Medulla oblongata (tissue), 1 donor: Measurements from ENCODE around the gene CHRM4.

Experiments
- DNase-seq: peaks from one replicate; pipeline ENCODE4 v3.0.0-alpha.2; 2015; ENCODE audit errors: extremely low spot score

The CHRM4 gene

GRCh38 chr11:46402957-46403902, 11.7 kb upstream of the CHRM4 start:
- no peak for DNase-seq

- DNase-seq: no peak
Measured at GRCh38 chr11:46397526-46397925, 6.0 kb upstream of the CHRM4 start.

GRCh38 chr11:46393759-46394158, 2.2 kb upstream of the CHRM4 start:
- no peak for DNase-seq

GRCh38 chr11:46393231-46393616, 1.6 kb upstream of the CHRM4 start:
- no peak for DNase-seq

- DNase-seq: peak; percentile 77
Measured at GRCh38 chr11:46392421-46393230, 1.1 kb upstream of the CHRM4 start.

GRCh38 chr11:46391186-46391577, 394 bp downstream of the CHRM4 start:
- no peak for DNase-seq

GRCh38 chr11:46390331-46391171, 1.0 kb downstream of the CHRM4 start:
- DNase-seq: no peak

GRCh38 chr11:46389450-46390330, 1.9 kb downstream of the CHRM4 start:
- DNase-seq: peak; percentile 49

- DNase-seq: no peak
Measured at GRCh38 chr11:46388619-46389449, 2.7 kb downstream of the CHRM4 start.

- DNase-seq: no peak
Measured at GRCh38 chr11:46387919-46388618, 3.5 kb downstream of the CHRM4 start.

GRCh38 chr11:46387456-46387855, 4.1 kb downstream of the CHRM4 start:
- DNase-seq: no peak

- DNase-seq: no peak
Measured at GRCh38 chr11:46386674-46387073, 4.9 kb downstream of the CHRM4 start.

- no peak for DNase-seq
Measured at GRCh38 chr11:46386005-46386578, 5.5 kb downstream of the CHRM4 start.

GRCh38 chr11:46385169-46386004, 6.2 kb downstream of the CHRM4 start:
- DNase-seq: no peak

GRCh38 chr11:46383974-46384701, 7.4 kb downstream of the CHRM4 start:
- DNase-seq: no peak

GRCh38 chr11:46383404-46383758, 8.2 kb downstream of the CHRM4 start:
- DNase-seq: no peak

- DNase-seq: peak; percentile 58
Measured at GRCh38 chr11:46382646-46383403, 8.8 kb downstream of the CHRM4 start.
